HepG2 (cell line): Measurements from ENCODE around the gene COBL.

ENCODE experiments used
- ATF6 ChIP-seq: sonication (generic); formaldehyde crosslinking; conservative IDR thresholded peaks from 2 replicates; pipeline ENCODE4 v1.4.0; 2020; ENCODE audit warnings: missing genetic modification reagents
- BCL6 ChIP-seq: IDR thresholded peaks from 2 replicates; pipeline ENCODE4 v1.6.1; 2016; ENCODE audit warnings: missing genetic modification reagents, missing compliant biosample characterization
- EP300 ChIP-seq, 3 experiments: sonication (generic) in 1 of 3; formaldehyde crosslinking in 1 of 3; IDR thresholded peaks; 2 replicates each; pipeline versions ENCODE4 v1.5.1 to v1.6.1; 2011 to 2020; ENCODE audit warnings: low read depth in 2 of 3, low read length in 2 of 3, borderline replicate concordance in 1 of 3, improper control_type of control experiment in 1 of 3, mild to moderate bottlenecking in 1 of 3, missing genetic modification reagents in 1 of 3, moderate library complexity in 1 of 3
- GFI1 ChIP-seq: sonication (generic); formaldehyde crosslinking; IDR thresholded peaks from 2 replicates; pipeline ENCODE4 v1.5.0; 2020; ENCODE audit warnings: missing genetic modification reagents, mild to moderate bottlenecking, borderline replicate concordance
- IRF1 ChIP-seq: sonication (generic); formaldehyde crosslinking; IDR thresholded peaks from 2 replicates; pipeline ENCODE4 v1.4.0; 2020; ENCODE audit warnings: low read depth, mild to moderate bottlenecking, missing genetic modification reagents
- RAD21 ChIP-seq: fragments of 450-650 bp; formaldehyde crosslinking; IDR thresholded peaks from 2 replicates; pipeline ENCODE4 v1.5.0; 2020; ENCODE audit warnings: mild to moderate bottlenecking
- SP1 ChIP-seq, 2 experiments: fragments of 450-650 bp in 1 of 2; sonication (generic) in 1 of 2; formaldehyde crosslinking in 1 of 2; IDR thresholded peaks; 2 replicates each; pipeline versions ENCODE4 v1.4.0 to v1.6.1; 2016 to 2020; ENCODE audit warnings: missing genetic modification reagents in 1 of 2
- ZNF224 ChIP-seq: sonication (generic); formaldehyde crosslinking; IDR thresholded peaks from 2 replicates; pipeline ENCODE4 v1.5.0; 2020; ENCODE audit warnings: mild to moderate bottlenecking, missing genetic modification reagents
- ZNF317 ChIP-seq: sonication (generic); formaldehyde crosslinking; IDR thresholded peaks from 2 replicates; pipeline ENCODE4 v1.5.0; 2020; ENCODE audit warnings: mild to moderate bottlenecking, missing genetic modification reagents
- ZNF451 ChIP-seq: sonication (generic); formaldehyde crosslinking; IDR thresholded peaks from 2 replicates; pipeline ENCODE4 v1.5.0; 2020; ENCODE audit warnings: mild to moderate bottlenecking, missing genetic modification reagents
- ZNF609 ChIP-seq: sonication (generic); formaldehyde crosslinking; IDR thresholded peaks from 2 replicates; pipeline ENCODE4 v1.4.0; 2020; ENCODE audit warnings: mild to moderate bottlenecking, missing genetic modification reagents, borderline replicate concordance
- TF ChIP-seq, protein P1 (sequence below): sonication (generic); formaldehyde crosslinking; IDR thresholded peaks from 2 replicates; pipeline ENCODE4 v1.4.0; 2020; ENCODE audit warnings: missing genetic modification reagents
- TF ChIP-seq, protein P2 (sequence below): sonication (generic); formaldehyde crosslinking; IDR thresholded peaks from 2 replicates; pipeline ENCODE4 v1.9.0; 2022; ENCODE audit warnings: missing genetic modification reagents, mild to moderate bottlenecking, borderline replicate concordance
- TF ChIP-seq, protein P3 (sequence below): sonication (generic); formaldehyde crosslinking; IDR thresholded peaks from 2 replicates; pipeline ENCODE4 v1.5.0; 2020; ENCODE audit warnings: mild to moderate bottlenecking, missing genetic modification reagents, moderate library complexity

- no peak for TF ChIP-seq RAD21 (CRISPR knock-in tag)
- no peak for TF ChIP-seq IRF1 (CRISPR knock-in tag)
- TF ChIP-seq ZNF224 (CRISPR knock-in tag): no peak
- no peak for TF ChIP-seq EP300 (IDR thresholded peaks at IDR 0.05; ENCODE audit: low read depth in 2 of 2, low read length in 2 of 2)
- TF ChIP-seq EP300 (CRISPR knock-in tag; IDR thresholded peaks at IDR 0.05; ENCODE audit: borderline replicate concordance): no peak
- no peak for TF ChIP-seq BCL6 (CRISPR knock-in tag)
- TF ChIP-seq ATF6: no peak
- TF ChIP-seq ZNF317 (CRISPR knock-in tag): no peak
- no peak for TF ChIP-seq ZNF609 (CRISPR knock-in tag)
- TF ChIP-seq, protein P1, sequence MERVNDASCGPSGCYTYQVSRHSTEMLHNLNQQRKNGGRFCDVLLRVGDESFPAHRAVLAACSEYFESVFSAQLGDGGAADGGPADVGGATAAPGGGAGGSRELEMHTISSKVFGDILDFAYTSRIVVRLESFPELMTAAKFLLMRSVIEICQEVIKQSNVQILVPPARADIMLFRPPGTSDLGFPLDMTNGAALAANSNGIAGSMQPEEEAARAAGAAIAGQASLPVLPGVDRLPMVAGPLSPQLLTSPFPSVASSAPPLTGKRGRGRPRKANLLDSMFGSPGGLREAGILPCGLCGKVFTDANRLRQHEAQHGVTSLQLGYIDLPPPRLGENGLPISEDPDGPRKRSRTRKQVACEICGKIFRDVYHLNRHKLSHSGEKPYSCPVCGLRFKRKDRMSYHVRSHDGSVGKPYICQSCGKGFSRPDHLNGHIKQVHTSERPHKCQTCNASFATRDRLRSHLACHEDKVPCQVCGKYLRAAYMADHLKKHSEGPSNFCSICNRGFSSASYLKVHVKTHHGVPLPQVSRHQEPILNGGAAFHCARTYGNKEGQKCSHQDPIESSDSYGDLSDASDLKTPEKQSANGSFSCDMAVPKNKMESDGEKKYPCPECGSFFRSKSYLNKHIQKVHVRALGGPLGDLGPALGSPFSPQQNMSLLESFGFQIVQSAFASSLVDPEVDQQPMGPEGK (CRISPR knock-in tag): no peak
- TF ChIP-seq, protein P2, sequence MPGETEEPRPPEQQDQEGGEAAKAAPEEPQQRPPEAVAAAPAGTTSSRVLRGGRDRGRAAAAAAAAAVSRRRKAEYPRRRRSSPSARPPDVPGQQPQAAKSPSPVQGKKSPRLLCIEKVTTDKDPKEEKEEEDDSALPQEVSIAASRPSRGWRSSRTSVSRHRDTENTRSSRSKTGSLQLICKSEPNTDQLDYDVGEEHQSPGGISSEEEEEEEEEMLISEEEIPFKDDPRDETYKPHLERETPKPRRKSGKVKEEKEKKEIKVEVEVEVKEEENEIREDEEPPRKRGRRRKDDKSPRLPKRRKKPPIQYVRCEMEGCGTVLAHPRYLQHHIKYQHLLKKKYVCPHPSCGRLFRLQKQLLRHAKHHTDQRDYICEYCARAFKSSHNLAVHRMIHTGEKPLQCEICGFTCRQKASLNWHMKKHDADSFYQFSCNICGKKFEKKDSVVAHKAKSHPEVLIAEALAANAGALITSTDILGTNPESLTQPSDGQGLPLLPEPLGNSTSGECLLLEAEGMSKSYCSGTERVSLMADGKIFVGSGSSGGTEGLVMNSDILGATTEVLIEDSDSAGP (CRISPR knock-in tag): no peak
- no peak for TF ChIP-seq ZNF451 (CRISPR knock-in tag)
- TF ChIP-seq, protein P3, sequence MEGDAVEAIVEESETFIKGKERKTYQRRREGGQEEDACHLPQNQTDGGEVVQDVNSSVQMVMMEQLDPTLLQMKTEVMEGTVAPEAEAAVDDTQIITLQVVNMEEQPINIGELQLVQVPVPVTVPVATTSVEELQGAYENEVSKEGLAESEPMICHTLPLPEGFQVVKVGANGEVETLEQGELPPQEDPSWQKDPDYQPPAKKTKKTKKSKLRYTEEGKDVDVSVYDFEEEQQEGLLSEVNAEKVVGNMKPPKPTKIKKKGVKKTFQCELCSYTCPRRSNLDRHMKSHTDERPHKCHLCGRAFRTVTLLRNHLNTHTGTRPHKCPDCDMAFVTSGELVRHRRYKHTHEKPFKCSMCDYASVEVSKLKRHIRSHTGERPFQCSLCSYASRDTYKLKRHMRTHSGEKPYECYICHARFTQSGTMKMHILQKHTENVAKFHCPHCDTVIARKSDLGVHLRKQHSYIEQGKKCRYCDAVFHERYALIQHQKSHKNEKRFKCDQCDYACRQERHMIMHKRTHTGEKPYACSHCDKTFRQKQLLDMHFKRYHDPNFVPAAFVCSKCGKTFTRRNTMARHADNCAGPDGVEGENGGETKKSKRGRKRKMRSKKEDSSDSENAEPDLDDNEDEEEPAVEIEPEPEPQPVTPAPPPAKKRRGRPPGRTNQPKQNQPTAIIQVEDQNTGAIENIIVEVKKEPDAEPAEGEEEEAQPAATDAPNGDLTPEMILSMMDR (CRISPR knock-in tag): no peak
- TF ChIP-seq SP1 (IDR thresholded peaks at IDR 0.05): no peak
- TF ChIP-seq SP1 (CRISPR knock-in tag; IDR thresholded peaks at IDR 0.05): no peak
- no peak for TF ChIP-seq GFI1
Measured at GRCh38 chr7:51126813-51127617, 189.6 kb downstream of the COBL start.
